Ishikawa (cell line): ENCODE measurements around the gene KDM4E.
"Not testable (repeated sequence)": the region's sequence is repeated elsewhere in the genome, so short reads cannot be mapped to it uniquely, and the experiment has no call there.

ENCODE experiments used
- CEBPB ChIP-seq: IDR thresholded peaks from 2 replicates; pipeline ENCODE4 v1.6.1; 2012
- CREB1 ChIP-seq: IDR thresholded peaks from 2 replicates; pipeline ENCODE4 v1.6.1; 2012; ENCODE audit warnings: low read depth
- EGR1 ChIP-seq: IDR thresholded peaks from 2 replicates; pipeline ENCODE4 v1.6.1; 2012
- EP300 ChIP-seq: IDR thresholded peaks from 2 replicates; pipeline ENCODE4 v1.6.1; 2012; ENCODE audit warnings: borderline replicate concordance
- FOXM1 ChIP-seq: IDR thresholded peaks from 2 replicates; pipeline ENCODE4 v1.6.1; 2012; ENCODE audit warnings: low read depth, borderline replicate concordance
- NFIC ChIP-seq: IDR thresholded peaks from 2 replicates; pipeline ENCODE4 v1.6.1; 2012
- RAD21 ChIP-seq: IDR thresholded peaks from 2 replicates; pipeline ENCODE4 v1.6.1; 2012; ENCODE audit warnings: low read depth
- REST ChIP-seq: IDR thresholded peaks from 2 replicates; pipeline ENCODE4 v1.6.1; 2012; ENCODE audit warnings: low read depth, mild to moderate bottlenecking
- TAF1 ChIP-seq: IDR thresholded peaks from 2 replicates; pipeline ENCODE4 v1.6.1; 2012; ENCODE audit warnings: low read depth, mild to moderate bottlenecking
- TCF12 ChIP-seq: IDR thresholded peaks from 2 replicates; pipeline ENCODE4 v1.6.1; 2012; ENCODE audit warnings: low read depth
- TEAD4 ChIP-seq: IDR thresholded peaks from 2 replicates; pipeline ENCODE4 v1.6.1; 2012
- USF1 ChIP-seq: IDR thresholded peaks from 2 replicates; pipeline ENCODE4 v1.6.1; 2012
- YY1 ChIP-seq: IDR thresholded peaks from 2 replicates; pipeline ENCODE4 v1.6.1; 2012; ENCODE audit warnings: low read depth
- ZBTB7A ChIP-seq: IDR thresholded peaks from 2 replicates; pipeline ENCODE4 v1.6.1; 2012; ENCODE audit warnings: low read depth
- TF ChIP-seq, protein P1 (sequence below): IDR thresholded peaks from 2 replicates; pipeline ENCODE4 v1.6.1; 2012

The KDM4E gene

DNA sequence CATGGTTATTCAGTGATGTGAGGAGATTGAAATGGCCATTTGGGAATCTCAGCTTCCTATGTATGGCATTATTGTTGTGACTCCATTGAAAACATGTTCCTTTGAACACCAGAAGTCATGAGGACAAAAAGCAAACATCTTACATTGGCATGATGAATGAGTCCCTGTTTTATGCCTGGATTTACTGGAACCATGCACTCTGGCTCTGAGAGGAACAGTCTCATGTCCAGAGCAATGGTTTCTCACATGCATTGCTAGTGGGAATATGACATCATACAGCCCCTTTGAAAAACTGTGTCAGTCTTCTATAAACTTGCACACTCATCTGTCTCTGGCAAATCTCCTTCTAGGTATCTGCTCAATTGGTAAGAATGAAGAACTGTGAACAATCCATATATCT lies 20.8 kb downstream of the KDM4E start:
- no peak for TF ChIP-seq YY1
- TF ChIP-seq TAF1, result no peak
- TF ChIP-seq EP300, result no peak
- TF ChIP-seq USF1, result no peak
- no peak for TF ChIP-seq TCF12

- TF ChIP-seq YY1, TCF12, TAF1: not testable (repeated sequence)
Measured at GRCh38 chr11:95049122-95049521, 24.1 kb downstream of the KDM4E start, which contains the start of gene KDM4F. Gene KDM4F, plus strand, starts transcription at chr11:95049422.

DNA sequence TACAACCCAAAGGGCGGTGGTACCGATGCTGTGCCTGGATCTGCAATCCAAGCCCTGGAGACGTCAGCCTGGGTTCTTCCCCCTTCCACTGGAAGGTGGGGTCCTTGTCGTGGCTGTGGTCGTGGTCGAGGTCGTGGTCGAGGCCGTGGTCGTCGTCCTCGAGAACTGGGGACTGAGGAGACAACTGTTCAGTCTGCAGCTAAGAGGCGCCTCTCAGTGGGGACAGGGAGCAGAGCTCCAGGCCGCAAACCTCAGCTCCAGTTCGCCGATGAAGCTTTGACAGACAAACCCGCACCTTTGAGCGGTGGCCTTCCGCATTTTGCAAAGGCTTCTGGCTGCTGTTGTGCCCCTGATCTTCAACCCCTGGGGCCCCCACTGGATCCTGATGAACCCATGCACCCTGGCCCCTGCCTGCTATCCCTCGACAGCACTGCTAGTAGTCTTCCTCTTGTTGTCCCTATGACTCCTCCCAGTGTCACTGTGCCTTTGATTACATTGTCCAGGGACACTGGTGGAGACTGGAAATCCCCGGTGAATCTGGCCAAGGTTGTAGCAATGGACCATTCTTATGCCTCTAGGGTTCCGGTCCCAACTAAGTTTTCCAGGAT lies 25.6 kb downstream of the KDM4E start:
- no peak for TF ChIP-seq EP300
- no peak for TF ChIP-seq TEAD4
- TF ChIP-seq TAF1, result no peak
- no peak for TF ChIP-seq YY1
- no peak for TF ChIP-seq REST

- TF ChIP-seq FOXM1 (no peak), NFIC (no peak), REST (no peak), YY1 (no peak), RAD21 (no peak), USF1 (no peak), EGR1 (no peak), CREB1 (no peak)
- TF ChIP-seq, protein P1, sequence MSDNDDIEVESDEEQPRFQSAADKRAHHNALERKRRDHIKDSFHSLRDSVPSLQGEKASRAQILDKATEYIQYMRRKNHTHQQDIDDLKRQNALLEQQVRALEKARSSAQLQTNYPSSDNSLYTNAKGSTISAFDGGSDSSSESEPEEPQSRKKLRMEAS, result no peak
Measured at GRCh38 chr11:95054356-95054755, 29.3 kb downstream of the KDM4E start.

GRCh38 chr11:95055283-95055897 lies 30.3 kb downstream of the KDM4E start:
- no peak for TF ChIP-seq TCF12
- TF ChIP-seq YY1, result no peak

- TF ChIP-seq NFIC, result no peak
- TF ChIP-seq YY1, result no peak
- no peak for TF ChIP-seq TAF1
- TF ChIP-seq, protein P1, result no peak
- no peak for TF ChIP-seq USF1
- TF ChIP-seq CEBPB, result no peak
- TF ChIP-seq RAD21, result no peak
- no peak for TF ChIP-seq CREB1
- TF ChIP-seq TCF12, result no peak
- TF ChIP-seq EP300, result no peak
- no peak for TF ChIP-seq TEAD4
- no peak for TF ChIP-seq EGR1
- no peak for TF ChIP-seq FOXM1
- no peak for TF ChIP-seq REST
- no peak for TF ChIP-seq ZBTB7A
Measured at GRCh38 chr11:95057959-95058358, 32.9 kb downstream of the KDM4E start.
